Eye (tissue), 1 donor: ENCODE data around the gene ZNF620.
"Not testable (repeated sequence)": the region's sequence is repeated elsewhere in the genome, so short reads cannot be mapped to it uniquely, and the experiment has no call there.

Experiments used
- DNase-seq: peaks from one replicate; pipeline ENCODE4 v3.0.0-alpha.2; 2015

The ZNF620 gene

DNA sequence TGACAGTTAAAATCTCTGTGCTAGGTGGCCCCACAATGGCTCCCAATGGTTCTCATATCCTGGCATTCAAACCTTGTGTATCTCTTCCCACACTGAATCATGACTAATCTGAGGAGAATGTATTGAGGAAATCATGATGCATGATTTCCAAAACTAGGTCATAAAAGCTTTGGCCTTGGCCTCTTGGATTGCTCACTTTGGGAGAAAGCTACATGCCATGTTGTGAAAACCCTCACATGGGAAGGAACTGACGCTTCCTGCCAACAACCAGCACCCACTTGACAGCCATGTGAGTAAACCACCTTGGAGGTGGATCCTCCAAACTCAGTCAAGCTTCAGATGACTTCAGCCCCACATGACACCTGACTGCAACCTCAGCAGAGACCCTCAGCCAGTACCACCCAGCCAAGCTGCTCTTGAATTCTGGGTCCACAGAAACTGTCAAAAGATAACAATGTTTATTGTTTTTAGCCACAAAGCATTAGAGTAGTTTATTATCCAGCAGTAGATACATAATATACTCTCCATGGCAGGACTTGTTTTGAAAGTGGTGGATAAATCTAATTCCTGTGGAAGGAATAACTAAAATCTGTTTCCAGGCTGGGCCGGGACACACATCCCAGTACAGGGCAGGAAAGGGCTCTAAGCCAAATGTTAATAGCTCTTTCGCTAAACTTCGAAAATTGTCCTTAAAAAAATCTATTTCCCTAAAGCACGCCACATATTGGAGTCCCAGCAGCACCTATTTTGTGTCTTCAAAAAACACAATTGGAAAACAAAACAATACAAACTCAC, 1.0 kb upstream of the ZNF620 start:
- peak; percentile 6 for DNase-seq

DNA sequence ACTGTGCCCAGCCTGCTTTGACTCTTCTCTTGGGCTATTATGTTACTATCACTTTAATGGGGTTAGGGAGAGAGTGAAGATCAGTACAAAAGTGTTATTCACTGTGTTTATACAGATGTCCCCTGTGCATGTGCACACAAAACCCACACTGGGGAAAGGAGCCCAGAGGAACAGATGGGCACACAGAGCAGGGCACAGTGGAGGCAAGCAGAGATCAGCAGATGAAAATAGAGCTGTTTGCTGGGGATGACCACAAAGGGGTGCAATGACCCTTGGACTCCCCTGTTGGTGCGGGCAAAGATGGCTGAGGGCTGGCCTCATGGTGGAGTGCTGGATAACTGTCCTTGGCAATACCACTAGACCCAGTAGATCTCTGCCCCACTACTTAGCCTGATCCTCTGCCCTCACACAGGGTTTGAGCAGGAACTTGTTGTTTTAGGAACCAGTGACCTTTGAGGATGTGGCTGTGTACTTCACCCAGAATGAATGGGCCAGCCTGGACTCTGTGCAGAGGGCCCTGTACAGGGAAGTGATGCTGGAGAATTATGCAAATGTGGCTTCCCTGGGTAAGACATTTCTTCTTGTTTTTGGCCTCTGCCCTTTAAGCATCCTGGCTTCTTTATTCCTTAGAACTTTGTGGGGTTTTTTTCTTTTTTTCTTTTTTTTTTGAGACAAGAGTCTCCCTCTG, 5.3 kb downstream of the ZNF620 start:
- DNase-seq = no peak

GRCh38 chr3:40516201-40516600, 10.4 kb downstream of the ZNF620 start:
- DNase-seq = no peak

- no peak for DNase-seq
Measured at GRCh38 chr3:40518067-40518466, 12.2 kb downstream of the ZNF620 start.

DNA sequence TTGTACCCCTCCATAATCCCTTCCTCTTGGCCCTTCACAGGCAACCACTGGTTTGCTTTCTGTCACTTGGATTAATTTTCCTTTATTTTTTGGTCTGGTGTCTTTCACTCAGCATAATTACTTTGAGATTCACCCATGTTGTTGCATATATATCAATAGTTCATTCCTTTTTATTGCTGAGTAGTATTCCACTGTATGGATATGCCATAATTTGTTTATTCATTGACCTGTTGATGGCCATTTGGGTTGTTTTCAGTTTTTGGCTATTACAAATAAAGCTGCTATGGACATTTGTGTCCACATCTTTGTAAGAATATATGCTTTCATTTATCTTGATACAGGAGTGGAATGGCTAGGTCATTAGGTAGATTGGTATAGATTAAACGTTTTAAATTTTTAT, 13.0 kb downstream of the ZNF620 start:
- DNase-seq = no peak

- no peak for DNase-seq
Measured at GRCh38 chr3:40521254-40521653, 15.4 kb downstream of the ZNF620 start.

DNA sequence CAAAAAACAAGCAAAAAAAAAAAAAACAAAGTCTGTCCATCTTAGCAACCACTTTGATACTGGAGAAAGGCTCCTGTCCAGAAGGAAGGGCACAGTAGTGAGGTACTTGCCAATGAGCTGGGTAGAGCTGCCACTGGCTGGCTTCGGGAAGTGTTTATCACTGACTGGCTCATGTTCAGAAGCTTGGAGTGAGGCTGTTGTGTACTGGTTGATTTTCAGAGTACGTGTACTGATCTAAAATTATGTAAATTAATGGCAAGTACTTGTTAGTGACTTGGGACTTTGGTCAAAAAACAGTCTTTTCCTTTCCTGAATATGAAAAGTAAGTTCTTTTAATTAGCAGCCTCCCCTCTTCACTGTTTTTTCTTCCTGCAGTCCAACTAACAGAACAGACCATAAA, 17.9 kb downstream of the ZNF620 start:
- DNase-seq = no peak

DNA sequence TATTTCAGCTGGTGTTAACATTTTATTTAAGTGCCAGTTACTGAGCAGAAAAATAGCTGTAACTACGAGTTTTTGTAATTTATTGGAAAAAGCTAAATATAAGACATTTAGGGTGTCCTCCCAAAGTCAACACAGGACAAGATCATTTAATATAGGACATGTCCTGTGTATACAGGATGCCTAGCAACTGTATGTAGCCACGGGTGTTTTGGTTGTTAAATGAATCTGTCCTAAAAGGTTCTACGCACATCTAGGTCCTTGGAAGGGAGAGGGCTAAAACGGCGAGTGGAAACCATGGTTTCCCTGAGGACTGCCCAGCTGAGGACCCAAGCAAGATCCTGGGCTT, 18.4 kb downstream of the ZNF620 start:
- no peak for DNase-seq

DNA sequence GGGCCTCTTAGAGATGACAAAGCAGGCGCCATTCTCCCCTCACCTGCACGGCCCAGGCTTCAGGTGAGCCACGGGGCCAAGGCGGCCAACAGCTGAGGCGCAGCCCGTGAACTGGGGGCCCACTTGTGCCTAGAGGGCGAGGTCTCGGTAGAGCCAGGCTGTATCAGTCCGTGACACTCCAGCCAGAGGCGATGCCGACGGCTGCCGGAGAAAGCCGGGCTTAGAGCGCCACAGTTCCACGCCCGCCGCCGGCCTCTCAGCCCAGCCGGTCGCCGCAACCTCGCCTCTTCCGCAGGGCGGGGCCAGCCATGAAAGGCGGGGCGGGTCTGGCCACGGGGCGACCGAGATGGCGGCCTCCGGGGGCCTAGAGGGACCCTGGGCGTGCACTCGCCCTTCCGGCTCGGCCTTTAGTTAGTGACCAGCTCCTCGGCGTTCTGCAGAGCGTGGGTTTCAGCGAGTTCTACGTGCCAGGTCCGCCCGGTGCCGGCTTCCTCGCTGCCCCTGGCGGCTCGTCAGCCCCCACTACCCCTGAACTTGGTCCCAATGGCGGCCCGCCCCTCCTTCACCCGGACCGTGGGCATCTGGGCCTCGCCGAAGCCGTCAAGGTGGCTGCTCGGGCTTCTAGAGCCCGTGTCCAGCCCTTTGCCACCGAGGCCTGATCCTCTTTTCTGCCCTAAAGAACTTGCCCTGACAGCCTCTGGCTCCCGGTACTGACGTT, 18.9 kb downstream of the ZNF620 start, which contains the start of gene ZNF621:
ZNF621 (plus strand) TSS at position 393 of the 718 bp plus-strand sequence. CDS start 881 bp downstream, outside the sequence.
- peak; percentile 93 for DNase-seq

DNA sequence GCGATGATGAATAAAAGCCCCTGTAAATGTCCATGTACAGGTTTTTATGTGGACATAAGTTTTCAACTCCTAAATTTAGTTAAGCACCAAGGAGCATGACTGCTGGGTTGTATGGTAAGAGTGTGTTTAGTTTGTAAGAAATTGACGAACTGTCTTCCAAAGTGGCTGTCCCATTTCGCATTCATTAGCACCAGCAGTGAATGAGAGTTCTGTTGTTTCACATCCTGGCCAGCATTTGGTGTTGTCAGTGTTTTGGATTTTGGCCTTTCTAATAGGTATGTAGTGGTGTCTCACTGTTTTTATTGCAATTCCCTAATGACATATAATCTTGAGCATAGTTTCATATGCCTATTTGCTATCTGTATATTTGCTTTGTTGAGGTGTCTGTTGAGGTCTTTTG, 22.6 kb downstream of the ZNF620 start:
- no peak for DNase-seq

DNA sequence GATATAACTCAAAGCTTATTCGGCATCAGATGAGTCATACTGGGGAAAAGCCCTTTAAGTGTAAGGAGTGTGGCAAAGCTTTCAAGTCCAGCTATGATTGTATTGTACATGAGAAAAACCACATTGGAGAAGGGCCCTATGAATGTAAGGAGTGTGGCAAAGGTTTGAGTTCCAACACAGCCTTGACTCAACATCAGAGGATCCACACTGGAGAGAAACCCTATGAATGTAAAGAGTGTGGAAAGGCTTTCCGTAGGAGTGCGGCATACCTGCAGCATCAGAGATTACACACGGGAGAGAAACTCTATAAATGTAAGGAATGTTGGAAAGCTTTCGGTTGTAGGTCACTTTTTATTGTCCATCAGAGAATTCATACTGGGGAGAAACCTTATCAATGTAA, 26.4 kb downstream of the ZNF620 start:
- DNase-seq = no peak

GRCh38 chr3:40534283-40534682, 28.4 kb downstream of the ZNF620 start:
- DNase-seq = no peak

DNA sequence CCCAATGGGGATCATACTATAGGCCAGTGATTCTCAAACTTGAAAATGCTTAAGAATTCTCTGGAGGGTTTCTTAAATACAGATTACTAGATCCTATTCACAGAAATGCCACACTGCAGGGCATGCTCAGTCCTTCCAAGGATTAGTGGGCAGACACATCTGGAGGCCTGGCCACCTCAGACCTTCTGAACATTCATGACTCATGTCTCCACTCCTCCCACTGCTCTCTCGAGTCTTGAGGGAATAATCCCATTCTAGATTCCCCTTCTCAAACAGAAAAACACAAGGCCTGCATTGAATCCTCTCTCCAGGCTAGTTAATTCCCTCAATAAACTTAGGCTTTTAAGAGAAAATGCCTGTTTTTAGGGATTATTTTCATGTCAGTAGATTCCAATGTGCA, 41.0 kb downstream of the ZNF620 start:
- DNase-seq = no peak

GRCh38 chr3:40550167-40550566, 44.3 kb downstream of the ZNF620 start:
- DNase-seq = no peak

DNA sequence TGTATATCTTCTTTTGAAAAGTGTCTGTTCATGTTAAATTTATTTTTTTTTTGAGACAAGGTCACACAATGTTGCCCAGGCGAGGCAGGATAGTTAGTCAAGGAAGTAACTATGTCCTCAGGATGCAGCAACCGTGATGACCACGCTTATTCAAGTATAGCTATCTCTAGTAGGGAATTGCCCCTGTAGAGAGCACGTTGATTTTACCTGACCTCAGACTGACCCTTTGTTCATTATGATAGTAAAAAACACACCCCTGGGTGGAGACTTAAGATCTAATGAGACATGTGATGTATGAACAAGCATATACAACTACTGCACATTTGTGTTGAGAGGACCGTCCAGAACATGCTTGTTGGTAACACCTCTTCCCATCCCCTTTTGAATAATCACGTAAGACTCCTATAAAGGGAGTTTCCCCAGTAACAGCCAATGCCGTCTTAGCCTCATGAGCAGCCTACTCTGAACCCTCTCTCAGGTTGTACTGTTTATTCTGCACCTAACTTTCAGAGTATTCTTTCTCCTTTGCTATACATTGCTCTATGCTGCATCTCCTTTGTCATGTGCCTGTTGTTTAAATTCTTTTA, 51.8 kb downstream of the ZNF620 start:
- no peak for DNase-seq

- not testable (repeated sequence) for DNase-seq
Measured at GRCh38 chr3:40562482-40562881, 56.6 kb downstream of the ZNF620 start.

- DNase-seq = not testable (repeated sequence)
Measured at GRCh38 chr3:40565629-40566028, 59.8 kb downstream of the ZNF620 start.

DNA sequence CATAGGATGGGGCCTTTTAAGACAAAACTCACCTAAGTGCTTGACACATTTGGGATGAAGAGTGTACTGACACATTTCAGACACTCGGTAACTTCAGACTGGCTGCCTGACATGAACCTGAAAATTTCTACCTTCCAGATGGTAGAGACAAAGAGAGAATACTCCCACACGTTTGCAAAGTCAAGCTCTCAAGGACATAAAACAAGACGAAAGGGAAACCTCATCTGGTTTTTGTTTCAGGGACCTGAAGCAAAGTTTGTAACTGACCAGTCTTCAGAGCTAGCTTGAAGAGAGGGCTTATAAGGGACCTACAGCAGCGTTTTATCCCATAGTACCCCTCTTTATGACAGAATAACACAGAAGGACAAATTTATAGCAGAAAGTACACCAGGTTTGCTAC, 60.9 kb downstream of the ZNF620 start:
- no peak for DNase-seq
